Epithelial cell of umbilical artery (primary cell): Measurements from ENCODE around the gene ARHGEF40. TPM values are rescaled to one million over a fixed set of nuclear protein-coding genes. Genes with fewer than 3 reads are reported as not detected.

Source experiments
- total RNA-seq: library from RNA; depleted of rRNA; stranded (reverse); fragments of >200 nt; gene quantifications from 2 replicates; pipeline ENCODE4 v1.2.3, GENCODE V29; 2014

ARHGEF40 gene
- 7.8 and 8.7 TPM in 2 replicates for total RNA-seq

DNA sequence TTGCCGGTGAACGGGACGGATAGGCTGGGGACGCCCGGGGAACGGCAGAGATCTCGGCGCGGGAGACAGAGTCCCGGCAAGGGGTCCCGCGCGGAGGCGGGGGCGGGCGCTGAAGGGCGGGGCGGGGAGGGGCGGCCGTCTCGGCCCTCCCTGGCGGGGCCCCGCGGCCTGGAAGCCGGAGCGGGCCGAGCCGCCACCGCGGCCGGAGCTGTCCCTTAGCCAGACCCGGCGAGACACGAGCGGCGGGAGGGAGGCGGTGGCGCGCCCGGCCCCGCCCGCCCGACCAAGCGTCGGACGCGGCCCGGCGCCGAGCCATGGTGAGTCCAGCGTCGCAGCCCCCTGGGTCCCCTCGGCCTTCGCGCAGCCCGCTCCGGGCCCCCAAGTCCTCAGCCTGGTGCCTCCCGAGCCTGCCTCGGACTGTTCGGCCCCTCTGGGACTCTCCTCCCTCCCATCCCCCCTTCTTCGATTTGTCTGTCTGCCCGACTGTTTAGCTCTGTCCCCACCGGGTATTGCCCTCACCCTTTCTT is at the start of gene ARHGEF40:
ARHGEF40 (plus strand) TSS at position 222 of the 527 bp plus-strand sequence; CDS start at position 315, 93 bp downstream.

DNA sequence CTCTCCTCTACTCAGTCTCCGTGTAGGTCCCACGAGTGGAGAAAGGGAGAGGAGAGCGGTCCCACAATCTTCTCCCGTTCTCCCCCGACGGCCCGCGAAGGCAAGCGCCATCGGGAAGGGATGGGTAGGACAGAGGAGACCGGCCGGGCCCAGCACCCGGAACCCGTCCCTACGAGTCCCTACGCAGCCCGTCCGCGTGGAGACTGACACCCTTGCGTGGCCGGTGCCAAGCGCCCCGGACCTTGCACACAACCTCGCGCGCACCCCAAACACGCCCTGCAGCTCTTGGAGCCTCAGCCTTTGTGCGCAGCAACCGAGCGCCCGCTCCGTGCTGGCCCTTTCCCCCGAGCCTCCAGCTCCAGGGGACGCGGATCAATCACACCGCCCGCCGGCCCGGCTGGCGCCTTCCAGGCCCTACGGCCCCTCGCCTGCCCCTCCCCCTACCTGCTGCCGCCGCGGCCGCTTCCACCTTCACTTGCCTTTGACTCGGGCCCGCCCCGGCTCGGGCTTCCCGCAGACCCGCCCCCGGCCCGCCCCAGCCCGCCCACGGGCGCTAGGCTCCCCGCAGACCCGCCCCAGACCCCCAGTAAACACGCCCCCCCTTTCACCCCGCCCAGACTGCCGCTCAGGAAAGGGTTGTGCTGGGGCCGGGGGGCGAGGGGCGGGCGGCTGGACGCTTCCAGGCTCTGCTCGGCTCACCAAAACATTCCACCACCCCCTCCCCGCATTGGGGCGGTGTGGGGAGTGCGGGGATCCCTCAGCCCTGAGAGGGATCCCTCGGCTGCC is 45.3 kb upstream of the ARHGEF40 start, which contains the start of gene NDRG2:
NDRG2 (minus strand) TSS at position 477 of the 786 bp plus-strand sequence. CDS start 1,746 bp downstream, outside the sequence.

DNA sequence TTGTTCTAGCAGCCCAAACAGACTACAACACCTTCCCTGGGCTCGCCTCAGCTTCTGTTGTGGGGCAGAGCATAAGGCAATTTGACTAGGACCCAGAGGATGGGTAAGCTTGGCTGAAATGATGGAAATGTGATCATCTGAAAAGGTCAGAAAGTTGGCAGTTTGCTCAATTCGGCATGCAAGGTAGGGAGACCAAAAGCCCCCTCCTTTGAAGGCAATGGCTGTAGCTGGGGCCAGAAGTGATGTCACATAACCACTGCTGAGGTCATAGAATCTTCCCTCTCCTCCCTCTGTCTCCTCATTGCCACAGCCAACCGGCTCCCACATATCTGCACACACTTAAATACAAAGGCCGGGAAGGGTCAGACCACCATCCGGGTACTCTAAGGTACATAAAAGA is 40.2 kb upstream of the ARHGEF40 start, which contains the start of gene TPPP2:
TPPP2 (plus strand) TSS at position 301 of the 400 bp plus-strand sequence. CDS start 365 bp downstream, outside the sequence.

GRCh38 chr14:21034707-21035106 is 35.4 kb upstream of the ARHGEF40 start, which contains the start of gene RNASE13:
Gene RNASE13 (minus strand): TSS chr14:21034807. CDS start chr14:21034288, 519 bp downstream.

GRCh38 chr14:21041676-21042433 is 28.2 kb upstream of the ARHGEF40 start, which contains the start of gene RNASE7:
Gene RNASE7 (plus strand): TSS chr14:21042362. CDS start chr14:21042993, 631 bp downstream.

DNA sequence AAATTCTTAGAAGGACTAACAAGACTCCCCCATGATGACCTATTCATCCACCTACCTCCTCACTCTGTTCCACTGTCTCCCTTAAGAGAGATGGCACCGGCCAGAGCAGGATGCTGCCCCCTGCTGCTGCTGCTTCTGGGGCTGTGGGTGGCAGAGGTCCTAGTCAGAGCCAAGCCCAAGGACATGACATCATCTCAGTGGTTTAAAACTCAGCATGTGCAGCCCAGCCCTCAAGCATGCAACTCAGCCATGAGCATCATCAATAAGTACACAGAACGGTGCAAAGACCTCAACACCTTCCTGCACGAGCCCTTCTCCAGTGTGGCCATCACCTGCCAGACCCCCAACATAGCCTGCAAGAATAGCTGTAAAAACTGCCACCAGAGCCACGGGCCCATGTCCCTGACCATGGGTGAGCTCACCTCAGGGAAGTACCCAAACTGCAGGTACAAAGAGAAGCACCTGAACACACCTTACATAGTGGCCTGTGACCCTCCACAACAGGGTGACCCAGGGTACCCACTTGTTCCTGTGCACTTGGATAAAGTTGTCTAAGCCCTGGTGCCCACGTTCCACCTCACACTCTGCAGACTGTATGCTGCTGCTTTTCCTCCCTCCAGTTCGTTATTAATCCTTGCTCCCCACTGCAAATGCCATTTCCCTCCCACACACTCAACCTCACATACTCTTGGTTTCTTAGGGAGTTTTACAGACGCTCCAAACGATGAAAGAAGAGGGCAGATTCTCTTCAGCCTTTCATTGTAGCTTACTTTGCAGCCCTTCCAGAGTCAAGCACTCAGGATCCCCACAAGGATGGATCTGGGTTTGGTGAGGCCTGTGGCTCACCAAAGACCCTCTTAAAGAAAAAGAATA is 12.1 kb upstream of the ARHGEF40 start, which contains the start of gene RNASE8:
RNASE8 (plus strand) TSS at position 20 of the 873 bp plus-strand sequence; CDS start at position 91, 71 bp downstream.

DNA sequence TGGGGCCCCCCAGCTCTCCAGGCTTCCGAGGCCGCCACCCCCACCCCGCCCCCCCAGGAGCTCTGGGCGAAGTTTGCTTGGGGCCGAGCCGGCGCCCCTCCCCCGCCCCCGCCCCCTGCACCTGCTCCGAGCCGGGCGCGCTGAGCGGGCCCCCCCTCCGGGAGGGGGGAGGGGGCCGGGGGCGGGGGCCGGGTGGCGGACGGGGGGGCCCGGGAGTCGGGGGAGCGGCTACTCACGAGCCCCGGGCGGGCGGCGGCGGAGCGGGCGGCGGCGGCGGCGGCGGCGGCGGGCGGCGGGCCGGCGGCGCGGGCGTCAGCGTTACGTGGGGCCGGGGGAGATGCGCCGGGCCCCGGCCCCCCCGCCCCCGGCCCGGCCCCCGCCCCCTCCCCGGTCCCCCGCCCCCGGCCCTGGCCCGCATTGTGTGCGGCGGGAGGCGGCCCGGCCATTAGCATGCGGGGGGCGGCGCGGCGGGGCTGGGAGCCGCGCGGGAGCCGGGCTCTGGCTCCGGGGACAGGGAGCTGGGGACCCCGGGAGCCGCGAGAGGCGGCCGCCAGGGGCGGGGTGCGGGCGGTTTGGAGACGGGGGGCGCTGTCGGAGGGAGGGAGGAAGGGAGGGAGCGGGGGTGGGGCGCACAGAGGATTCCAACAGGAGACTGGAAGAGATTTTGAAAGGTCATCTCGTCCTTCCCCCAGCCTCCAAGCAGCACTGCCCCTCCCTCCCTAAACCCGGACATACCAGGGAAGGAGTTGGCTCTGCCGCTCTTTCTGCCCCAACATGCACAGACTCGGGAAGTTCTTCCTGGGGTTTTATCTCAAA is 28.2 kb downstream of the ARHGEF40 start, which contains the start of gene ZNF219:
ZNF219 (minus strand) TSS at position 580 of the 816 bp plus-strand sequence. CDS start 5,064 bp downstream, outside the sequence.

GRCh38 chr14:21100931-21101330 is 30.8 kb downstream of the ARHGEF40 start, which contains the start of gene TMEM253:
Gene TMEM253 (plus strand): TSS chr14:21101066. CDS start chr14:21101344, 278 bp downstream.

Other genes starting within 250 kb of the ARHGEF40 start
- gene RNASE3, start 178.9 kb upstream of the ARHGEF40 start, total RNA-seq = not detected in 2 replicates
- gene RNASE2, start 114.8 kb upstream of the ARHGEF40 start, total RNA-seq = not detected in 2 replicates
- gene METTL17, start 80.3 kb upstream of the ARHGEF40 start, total RNA-seq = 41.6 and 42.6 TPM in 2 replicates
- gene SLC39A2, start 71.0 kb upstream of the ARHGEF40 start, total RNA-seq = not detected in 2 replicates
- 0.32 TPM in 1 of 2 replicates, not detected in the other for gene NDRG2, start 45.2 kb upstream of the ARHGEF40 start, total RNA-seq
- gene TPPP2, start 40.1 kb upstream of the ARHGEF40 start, total RNA-seq = not detected in 2 replicates
- gene RNASE13, start 35.5 kb upstream of the ARHGEF40 start, total RNA-seq = not detected in 2 replicates
- gene RNASE7, start 27.9 kb upstream of the ARHGEF40 start, total RNA-seq = not detected in 2 replicates
- not detected in 2 replicates for gene RNASE8, start 12.5 kb upstream of the ARHGEF40 start, total RNA-seq
- 2.3 and 3.8 TPM in 2 replicates for gene ZNF219, start 28.4 kb downstream of the ARHGEF40 start, total RNA-seq
- not detected in 2 replicates for gene TMEM253, start 30.8 kb downstream of the ARHGEF40 start, total RNA-seq
- gene OR5AU1, start 85.8 kb downstream of the ARHGEF40 start, total RNA-seq = not detected in 2 replicates
- gene HNRNPC, start 199.1 kb downstream of the ARHGEF40 start, total RNA-seq = 714 and 948 TPM in 2 replicates
- not detected in 2 replicates for gene RPGRIP1, start 209.8 kb downstream of the ARHGEF40 start, total RNA-seq